ACC112 (cell line): ENCODE measurements around the gene SLC12A7.
"Not testable (repeated sequence)": the region's sequence is repeated elsewhere in the genome, so short reads cannot be mapped to it uniquely, and the experiment has no call there.

Source experiments
- H2AFZ ChIP-seq: fragments of 200-600 bp; sonication (generic); one replicate; pipeline ENCODE4 v1.6.0; 2017; ENCODE audit warnings: antibody characterized with exemption, low read length; ENCODE audit not compliant: unreplicated experiment
- H3K27ac ChIP-seq: fragments of 200-600 bp; sonication (generic); 2 replicates; pipeline ENCODE4 v1.5.1; 2014; ENCODE audit warnings: low read depth, mild to moderate bottlenecking, antibody characterized with exemption, low read length, moderate library complexity
- H3K27me3 ChIP-seq: fragments of 200-600 bp; sonication (generic); 2 replicates; pipeline ENCODE4 v1.6.1; 2014; ENCODE audit warnings: mild to moderate bottlenecking, antibody characterized with exemption, low read length, moderate library complexity, mixed read lengths; ENCODE audit not compliant: insufficient read depth
- H3K36me3 ChIP-seq: fragments of 200-600 bp; sonication (generic); 2 replicates; pipeline ENCODE4 v1.6.1; 2016; ENCODE audit warnings: mild to moderate bottlenecking, antibody characterized with exemption, low read length, moderate library complexity, mixed read lengths; ENCODE audit not compliant: insufficient read depth
- H3K4me1 ChIP-seq: fragments of 200-600 bp; sonication (generic); one replicate; pipeline ENCODE4 v1.6.1; 2016; ENCODE audit warnings: low read length, mixed read lengths; ENCODE audit not compliant: insufficient read depth, unreplicated experiment, control insufficient read depth
- H3K4me3 ChIP-seq: fragments of 200-600 bp; sonication (generic); 2 replicates; pipeline ENCODE4 v1.5.1; 2014; ENCODE audit warnings: mild to moderate bottlenecking, low read depth, low read length
- H3K79me2 ChIP-seq: fragments of 200-600 bp; sonication (generic); one replicate; pipeline ENCODE4 v1.6.0; 2016; ENCODE audit warnings: low read length; ENCODE audit not compliant: control insufficient read depth, unreplicated experiment, insufficient read depth

The SLC12A7 gene

DNA sequence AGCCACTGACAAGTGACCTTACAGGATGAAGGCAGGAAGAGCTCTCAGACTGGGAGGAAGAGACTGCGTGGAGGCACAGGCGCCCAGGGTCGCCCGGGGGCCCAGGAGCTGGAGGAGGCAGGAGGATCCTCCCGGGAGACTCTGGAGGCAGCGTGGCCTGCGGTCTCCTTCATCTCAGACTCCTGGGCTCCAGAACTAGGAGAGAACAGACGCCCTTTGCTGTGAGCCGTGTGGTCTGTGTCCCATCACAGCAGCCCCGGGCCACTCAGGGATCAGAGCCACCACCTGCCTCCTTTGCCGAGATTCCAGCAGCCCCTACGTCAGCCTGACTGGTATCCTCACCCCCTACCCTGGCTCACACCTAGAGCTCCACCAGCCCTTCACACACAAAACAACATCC is 45.2 kb downstream of the SLC12A7 start:
- Histone ChIP-seq H3K4me3 (no peak overlapping the region), H3K27ac (no peak overlapping the region), H3K79me2 (no peaks in the 10 kb centered on the region), H3K27me3 (no peaks in the 10 kb centered on the region), H3K4me1 (no peaks in the 10 kb centered on the region), H3K36me3 (no peaks in the 10 kb centered on the region), H2AFZ (no peak overlapping the region)

DNA sequence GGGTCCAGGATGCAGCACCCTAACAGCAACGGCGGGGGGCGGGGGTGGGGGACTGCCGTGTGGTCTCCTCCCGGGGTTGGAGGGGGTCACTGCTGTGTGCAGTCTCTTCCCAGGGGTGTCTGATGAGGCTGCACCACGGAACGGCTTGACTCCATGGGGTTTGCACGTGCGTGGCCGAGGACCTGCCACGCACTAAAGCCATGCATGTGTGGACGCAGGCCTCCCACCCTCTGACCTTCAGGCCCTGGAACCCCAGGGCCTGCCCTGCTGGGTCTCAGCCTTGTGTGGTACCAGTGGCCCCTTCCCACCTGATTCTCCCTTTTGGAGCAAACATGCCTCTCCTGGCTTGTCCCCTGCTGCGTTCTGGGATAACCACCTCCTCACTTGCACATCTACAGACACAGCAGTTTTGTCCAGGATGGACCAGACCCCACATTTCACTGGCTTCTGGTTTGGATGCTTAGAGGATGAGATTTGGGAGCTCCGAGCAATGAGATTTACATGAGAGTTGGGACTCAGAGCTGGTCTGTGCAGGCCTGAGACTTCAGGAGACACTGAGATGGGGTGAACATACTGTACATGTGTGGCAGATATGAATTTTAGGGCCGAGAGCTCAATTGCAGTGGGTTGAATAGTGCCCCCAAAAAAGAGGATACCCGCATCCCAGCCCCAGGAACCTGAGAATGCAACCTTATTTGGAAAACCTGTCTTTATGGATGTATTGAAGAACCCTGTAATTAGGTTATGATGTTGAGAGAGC is 45.8 kb downstream of the SLC12A7 start:
- Histone ChIP-seq H3K36me3 (no peaks in the 10 kb centered on the region), H3K4me1 (no peaks in the 10 kb centered on the region), H3K27me3 (no peaks in the 10 kb centered on the region)

DNA sequence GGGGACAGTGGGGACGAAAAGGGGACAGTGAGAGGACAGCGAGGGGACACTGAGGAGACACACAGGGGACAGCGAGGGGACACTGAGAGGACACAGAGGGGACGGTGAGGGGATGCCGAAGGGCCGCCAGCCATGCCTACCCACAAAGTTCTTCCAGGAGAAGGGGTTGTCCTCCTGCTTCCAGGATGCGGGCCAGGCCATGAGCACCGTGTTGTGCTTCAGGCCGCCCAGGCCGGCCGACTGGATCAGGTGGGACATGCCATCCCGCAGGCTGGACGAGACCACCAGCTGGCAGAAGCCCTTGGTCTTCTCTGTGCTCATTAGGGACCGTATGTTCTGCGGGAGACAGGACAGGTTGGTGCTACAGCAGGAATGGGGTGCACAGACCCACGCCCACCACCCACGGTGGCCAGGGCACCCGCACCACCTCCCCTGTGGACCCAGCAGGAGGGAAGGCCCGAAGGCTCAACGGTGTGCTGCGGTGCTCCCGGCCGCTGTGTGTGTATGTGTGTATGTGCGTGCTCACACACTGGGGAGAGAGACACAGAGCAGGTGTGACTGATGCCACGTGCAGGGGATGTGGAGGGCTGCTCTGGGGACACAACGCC is 46.6 kb downstream of the SLC12A7 start:
- no peaks in the 10 kb centered on the region for H3K79me2 ChIP-seq
- no peak overlapping the region for H2AFZ ChIP-seq
- no peaks in the 10 kb centered on the region for H3K4me1 ChIP-seq
- no peak overlapping the region for H3K4me3 ChIP-seq
- no peaks in the 10 kb centered on the region for H3K36me3 ChIP-seq
- no peaks in the 10 kb centered on the region for H3K27me3 ChIP-seq
- no peak overlapping the region for H3K27ac ChIP-seq

More for the DNA sequence above, 45.8 kb downstream of the SLC12A7 start:
- Histone ChIP-seq H3K79me2 (no peaks in the 10 kb centered on the region), H3K4me3 (no peak overlapping the region), H2AFZ (no peak overlapping the region), H3K27ac (no peak overlapping the region)

DNA sequence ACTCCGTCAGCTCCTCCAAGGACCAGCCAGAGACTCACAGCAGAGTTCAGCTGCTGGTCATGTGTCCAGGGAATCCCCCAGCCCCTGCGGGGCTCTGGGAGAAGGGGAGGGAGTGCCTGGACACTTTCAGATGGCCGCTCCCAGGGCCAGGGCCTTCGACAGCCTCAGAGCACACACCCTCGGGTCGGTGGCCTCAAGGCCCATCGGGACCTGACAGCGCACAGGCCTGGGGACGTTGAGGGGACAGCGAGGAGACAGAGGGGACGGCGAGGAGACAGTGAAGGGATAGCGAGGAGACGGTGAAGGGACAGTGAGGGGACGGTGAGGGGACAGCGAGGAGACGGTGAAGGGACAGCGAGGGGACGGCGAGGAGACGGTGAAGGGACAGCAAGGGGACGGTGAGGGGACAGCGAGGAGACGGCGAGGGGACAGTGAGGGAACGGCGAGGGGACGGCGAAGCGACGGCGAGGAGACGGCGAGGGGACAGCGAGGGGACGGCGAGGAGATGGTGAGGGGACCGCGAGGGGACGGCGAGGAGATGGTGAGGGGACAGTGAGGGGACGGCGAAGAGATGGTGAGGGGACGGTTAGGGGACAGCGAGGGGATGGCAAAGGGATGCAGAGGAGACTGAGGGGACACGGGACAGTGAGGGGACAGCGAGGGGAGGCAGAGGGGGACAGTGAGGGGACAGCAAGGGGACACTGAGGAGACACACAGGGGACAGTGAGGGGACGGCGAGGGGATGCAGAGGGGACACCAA is 47.3 kb downstream of the SLC12A7 start:
- Histone ChIP-seq H3K4me3 (no peak overlapping the region), H3K27me3 (no peaks in the 10 kb centered on the region), H3K27ac (no peak overlapping the region), H3K4me1 (no peaks in the 10 kb centered on the region), H2AFZ (no peak overlapping the region), H3K36me3 (no peaks in the 10 kb centered on the region), H3K79me2 (no peaks in the 10 kb centered on the region)

DNA sequence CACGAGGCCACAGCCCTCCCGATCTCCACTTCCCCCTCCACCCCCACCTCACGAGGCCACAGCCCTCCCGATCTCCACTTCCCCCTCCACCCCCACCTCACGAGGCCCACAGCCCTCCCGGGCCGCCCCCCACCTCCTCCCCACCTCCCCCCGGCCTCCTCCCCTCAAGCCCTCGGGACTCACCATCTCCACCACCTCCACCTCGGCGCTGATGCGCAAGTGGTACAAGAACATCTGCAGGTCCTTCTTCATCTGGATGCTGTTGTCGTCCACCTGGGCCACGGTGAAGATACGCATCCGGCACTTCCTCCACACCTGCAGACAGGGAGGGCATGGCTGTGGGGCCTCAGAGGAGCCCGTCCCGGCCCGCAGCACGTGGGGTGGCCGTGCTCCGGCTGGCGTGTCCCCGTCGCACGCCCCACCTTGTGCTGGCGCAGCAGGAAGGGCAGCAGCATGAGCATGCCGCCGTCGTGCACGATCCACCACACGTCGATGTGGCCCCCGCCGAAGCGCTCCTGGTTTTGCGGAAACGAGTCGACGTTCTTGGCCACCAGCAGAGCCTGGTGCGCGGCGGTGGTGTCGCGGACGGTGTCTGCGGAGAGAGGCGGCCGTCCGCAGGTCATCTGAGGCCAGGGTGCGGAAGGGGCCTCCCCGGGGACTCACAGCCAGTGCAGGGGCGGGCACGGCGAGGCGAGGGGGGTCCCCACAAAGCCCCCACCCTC is 48.0 kb downstream of the SLC12A7 start:
- H3K4me3 ChIP-seq, result no peak overlapping the region
- H2AFZ ChIP-seq, result no peak overlapping the region
- H3K36me3 ChIP-seq, result no peaks in the 10 kb centered on the region
- no peaks in the 10 kb centered on the region for H3K79me2 ChIP-seq
- no peak overlapping the region for H3K27ac ChIP-seq
- H3K27me3 ChIP-seq, result no peaks in the 10 kb centered on the region
- no peaks in the 10 kb centered on the region for H3K4me1 ChIP-seq

DNA sequence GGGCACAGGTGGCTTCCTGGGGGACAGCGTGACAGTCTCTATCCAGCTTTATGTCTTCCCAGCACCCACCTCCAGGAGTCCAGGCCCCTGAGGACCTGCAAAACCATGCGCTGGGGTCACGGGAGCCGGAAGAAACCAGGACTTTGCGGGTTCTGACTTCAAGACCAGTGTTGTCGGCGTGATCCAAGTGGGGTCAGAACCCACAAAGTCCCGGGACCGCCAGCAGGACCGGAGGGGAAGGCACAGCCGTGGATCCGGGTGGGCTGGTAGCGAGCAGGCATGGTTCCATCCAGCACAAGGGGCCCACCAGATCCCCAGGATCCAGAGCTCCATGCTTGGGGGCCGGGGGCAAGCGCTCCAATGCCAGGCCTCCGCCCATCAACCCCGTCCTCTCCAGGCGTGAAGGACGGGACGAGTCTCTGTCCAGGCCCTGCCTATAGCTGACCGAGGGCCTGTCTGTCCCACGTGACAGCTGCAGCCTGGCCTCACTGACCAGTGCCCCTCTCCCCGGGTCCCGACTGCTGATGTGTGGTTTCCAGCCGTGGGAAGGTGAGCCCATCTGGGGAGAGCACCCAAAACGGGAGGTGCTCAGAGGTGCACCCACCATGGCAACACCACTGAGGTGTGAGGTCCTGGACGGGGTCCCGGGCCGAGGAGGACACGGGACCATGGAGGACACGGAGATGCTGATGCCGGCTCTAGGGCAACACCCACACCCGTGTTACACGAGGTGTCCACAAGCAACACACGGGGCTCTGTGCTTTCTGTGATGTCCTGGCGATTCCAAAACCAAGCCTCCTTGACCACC is 48.9 kb downstream of the SLC12A7 start:
- Histone ChIP-seq H3K79me2 (no peaks in the 10 kb centered on the region), H3K36me3 (no peaks in the 10 kb centered on the region), H3K4me3 (no peak overlapping the region), H2AFZ (no peak overlapping the region), H3K4me1 (no peaks in the 10 kb centered on the region), H3K27ac (no peak overlapping the region), H3K27me3 (no peaks in the 10 kb centered on the region)

DNA sequence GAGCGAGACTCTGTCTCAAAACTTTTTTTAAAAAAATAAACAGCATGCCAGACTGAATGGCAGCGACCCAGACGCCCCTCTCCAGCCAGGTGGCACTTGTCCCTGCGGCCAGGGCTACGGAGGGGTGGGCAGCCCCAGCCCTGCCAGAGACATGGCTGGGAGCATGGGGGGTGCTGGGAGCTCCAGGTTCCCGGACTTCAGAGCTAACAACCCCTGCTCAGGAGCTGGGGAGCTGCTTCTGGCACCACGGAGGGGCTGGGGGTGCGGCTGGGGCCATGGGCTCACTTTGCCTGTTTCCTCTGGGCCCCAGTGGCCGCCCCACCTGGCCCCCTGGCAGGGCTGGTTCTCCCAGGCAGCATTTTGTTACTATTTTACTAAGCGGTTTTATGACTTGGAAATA is 49.9 kb downstream of the SLC12A7 start:
- Histone ChIP-seq H3K4me1 (no peaks in the 10 kb centered on the region), H3K4me3 (no peak overlapping the region), H3K27ac (no peak overlapping the region), H3K36me3 (no peaks in the 10 kb centered on the region), H2AFZ (no peak overlapping the region), H3K79me2 (no peaks in the 10 kb centered on the region), H3K27me3 (no peaks in the 10 kb centered on the region)

DNA sequence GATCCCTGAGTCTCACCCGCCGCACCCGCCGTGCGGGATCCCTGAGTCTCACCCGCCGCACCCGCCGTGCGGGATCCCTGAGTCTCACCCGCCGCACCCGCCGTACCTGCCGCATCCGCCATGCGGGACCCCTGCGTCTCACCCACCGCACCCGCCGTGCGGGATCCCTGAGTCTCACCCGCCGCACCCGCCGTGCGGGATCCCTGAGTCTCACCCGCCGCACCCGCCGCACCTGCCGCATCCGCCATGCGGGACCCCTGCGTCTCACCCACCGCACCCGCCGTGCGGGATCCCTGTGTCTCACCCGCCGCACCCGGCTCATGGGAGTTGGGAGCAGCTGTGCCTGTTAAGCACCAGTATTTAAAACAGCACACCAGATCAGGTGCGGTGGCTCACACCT is 50.6 kb downstream of the SLC12A7 start:
- not testable (repeated sequence) for H3K27ac ChIP-seq, H3K4me3 ChIP-seq, H3K36me3 ChIP-seq, H3K27me3 ChIP-seq, H3K4me1 ChIP-seq, H3K79me2 ChIP-seq, H2AFZ ChIP-seq

DNA sequence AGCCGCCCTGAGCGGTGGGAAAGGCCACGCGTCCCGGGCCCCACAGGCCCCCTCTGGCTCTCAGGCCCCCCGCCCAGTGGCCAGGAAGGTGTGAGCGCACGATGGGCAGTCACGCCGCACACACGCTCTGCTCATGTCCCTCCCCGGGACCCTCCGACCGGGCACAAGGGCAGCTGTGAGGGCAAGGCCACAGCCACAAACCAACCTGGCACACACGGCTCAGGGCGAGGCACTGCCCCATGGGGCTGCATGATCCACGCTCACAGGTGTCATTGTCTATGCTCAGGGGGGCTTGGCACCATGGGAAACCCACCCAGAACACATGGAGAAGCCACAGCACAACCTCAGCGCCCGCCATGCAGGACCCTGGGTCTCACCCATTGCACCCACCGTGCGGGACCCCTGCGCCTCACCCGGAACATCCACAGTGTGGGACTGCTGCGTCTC is 51.3 kb downstream of the SLC12A7 start:
- no peaks in the 10 kb centered on the region for H3K4me1 ChIP-seq
- no peak overlapping the region for H2AFZ ChIP-seq
- H3K27me3 ChIP-seq, result no peaks in the 10 kb centered on the region
- H3K36me3 ChIP-seq, result no peaks in the 10 kb centered on the region
- H3K27ac ChIP-seq, result no peak overlapping the region
- H3K79me2 ChIP-seq, result no peaks in the 10 kb centered on the region
- no peak overlapping the region for H3K4me3 ChIP-seq

DNA sequence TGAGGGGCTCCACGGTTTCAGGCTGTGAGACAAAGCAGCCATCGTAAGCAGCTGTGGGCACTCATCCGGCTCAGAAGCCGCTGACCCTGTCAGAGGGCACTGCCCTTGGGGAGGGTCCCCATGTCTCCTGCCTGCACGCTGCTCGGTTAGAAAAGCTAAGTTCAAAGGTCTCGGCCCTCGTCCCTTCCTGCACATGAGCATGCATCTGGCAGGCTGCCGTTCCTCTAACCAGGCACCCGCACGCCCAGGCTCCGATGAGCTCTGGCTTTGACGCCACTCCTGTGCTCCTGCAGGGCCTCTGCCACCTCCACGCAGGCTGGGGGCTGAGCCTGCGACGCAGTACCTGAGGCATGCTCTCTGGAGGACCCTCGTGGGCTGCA is 52.0 kb downstream of the SLC12A7 start:
- Histone ChIP-seq H3K4me3 (no peak overlapping the region), H3K79me2 (no peaks in the 10 kb centered on the region), H3K4me1 (no peaks in the 10 kb centered on the region), H2AFZ (no peak overlapping the region), H3K27me3 (no peaks in the 10 kb centered on the region), H3K27ac (no peak overlapping the region), H3K36me3 (no peaks in the 10 kb centered on the region)
